Karpas-422 (cell line): ENCODE results near the gene KBTBD8. TPM values are rescaled to one million over a fixed set of nuclear protein-coding genes. Genes with fewer than 3 reads are reported as not detected.

ENCODE experiments used
- DNase-seq: peaks from one replicate; pipeline ENCODE4 v3.0.0-alpha.2; 2015
- H2AFZ ChIP-seq: fragments of 200-600 bp; sonication (generic); 2 replicates; pipeline ENCODE4 v1.6.1; 2014; ENCODE audit warnings: antibody characterized with exemption, low read length, mixed read lengths
- H3K27ac ChIP-seq: fragments of 200-600 bp; sonication (generic); 2 replicates; pipeline ENCODE4 v1.5.1; 2014; ENCODE audit warnings: mild to moderate bottlenecking, low read length, moderate library complexity
- H3K27me3 ChIP-seq: fragments of 200-600 bp; sonication (generic); 2 replicates; pipeline ENCODE4 v1.6.1; 2014; ENCODE audit warnings: low read length, mixed read lengths
- H3K36me3 ChIP-seq: fragments of 200-600 bp; sonication (generic); 2 replicates; pipeline ENCODE4 v1.6.1; 2014; ENCODE audit warnings: low read length, mixed read lengths; ENCODE audit not compliant: insufficient read depth
- H3K4me1 ChIP-seq: fragments of 200-600 bp; sonication (generic); 2 replicates; pipeline ENCODE4 v1.6.1; 2014; ENCODE audit warnings: mild to moderate bottlenecking, low read length, mixed read lengths
- H3K4me2 ChIP-seq: fragments of 200-600 bp; sonication (generic); 2 replicates; pipeline ENCODE4 v1.6.1; 2014; ENCODE audit warnings: low read length, low read depth, mild to moderate bottlenecking; ENCODE audit not compliant: poor library complexity, severe bottlenecking
- H3K4me3 ChIP-seq: fragments of 200-600 bp; sonication (generic); 2 replicates; pipeline ENCODE4 v1.5.1; 2014; ENCODE audit warnings: mild to moderate bottlenecking, antibody characterized with exemption, low read length, mixed read lengths
- H3K79me2 ChIP-seq: fragments of 200-600 bp; sonication (generic); 2 replicates; pipeline ENCODE4 v1.6.1; 2014; ENCODE audit warnings: mild to moderate bottlenecking, low read length, mixed read lengths
- H3K9ac ChIP-seq: fragments of 200-600 bp; sonication (generic); 2 replicates; pipeline ENCODE4 v1.6.0; 2014; ENCODE audit warnings: low read length
- H3K9me2 ChIP-seq: fragments of 200-600 bp; sonication (generic), shearing (Covaris generic); replicated peaks from 2 replicates; pipeline ENCODE4 v1.6.0; 2014; ENCODE audit warnings: mild to moderate bottlenecking, low read length, moderate library complexity; ENCODE audit not compliant: insufficient read depth
- H3K9me3 ChIP-seq: fragments of 300-700, 200-600 bp; sonication (generic); 2 replicates; pipeline ENCODE4 v1.6.1; 2014; ENCODE audit warnings: low read length, mixed read lengths
- H4K20me1 ChIP-seq: fragments of 200-600 bp; sonication (generic); 2 replicates; pipeline ENCODE4 v1.6.1; 2014; ENCODE audit warnings: mild to moderate bottlenecking, antibody characterized with exemption, low read length, low read depth; ENCODE audit not compliant: insufficient read depth
- total RNA-seq: library from RNA; depleted of rRNA; stranded (reverse); fragments of >200 nt; shearing (Covaris generic); gene quantifications from 2 replicates; pipeline ENCODE4 v1.2.3, GENCODE V29; 2014; ENCODE audit warnings: low replicate concordance

Gene KBTBD8
- total RNA-seq, 1 experiment from 2014 or later, result 79.9 TPM

DNA sequence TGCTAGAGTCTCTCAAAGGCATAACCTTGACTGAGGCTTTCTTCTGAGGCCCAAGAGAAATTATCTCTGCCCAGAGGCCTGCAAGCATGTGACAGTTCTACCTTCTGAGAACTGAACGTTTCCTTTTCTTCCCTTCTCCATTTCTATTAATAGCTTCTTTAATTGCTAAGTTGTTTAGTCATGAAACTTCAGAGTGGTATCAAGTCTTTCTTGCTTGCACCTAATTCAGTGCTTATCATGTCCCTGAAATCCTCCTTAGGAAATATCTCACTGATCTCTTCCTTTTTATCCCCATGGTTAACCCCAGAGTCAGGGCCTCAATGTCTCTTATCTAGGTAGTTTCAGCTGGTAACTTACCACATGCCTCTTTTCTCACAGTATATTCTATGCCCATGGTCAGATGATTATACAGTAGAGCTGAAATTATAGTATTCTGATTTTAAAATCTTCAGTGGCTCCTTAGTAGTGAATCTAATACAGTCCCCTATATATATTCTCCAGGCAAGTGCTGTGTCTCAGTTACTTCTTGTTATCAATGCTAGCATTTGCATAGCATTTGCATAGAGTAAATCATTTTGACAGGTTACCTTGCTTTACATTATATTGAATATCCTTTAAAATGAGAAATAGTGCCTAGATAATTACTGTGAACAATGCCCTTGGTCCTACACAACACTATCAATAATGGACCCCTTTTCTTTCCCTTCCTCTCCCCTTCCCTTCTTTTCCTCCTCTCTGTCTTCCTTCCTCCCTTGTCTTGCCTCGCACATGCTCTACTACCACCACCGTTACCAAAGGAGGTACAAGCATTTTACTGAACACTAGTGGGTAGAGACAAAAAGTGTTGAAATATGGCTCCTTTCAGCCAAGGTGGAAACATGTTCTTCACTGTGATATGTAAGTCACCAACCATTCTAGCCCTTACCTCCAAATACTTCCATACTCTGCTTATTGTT, 33.0 kb downstream of the KBTBD8 start:
- no peaks in the 10 kb centered on the region for H4K20me1 ChIP-seq
- H3K9me3 ChIP-seq, result no peaks in the 10 kb centered on the region
- H3K9me2 ChIP-seq, result no peaks in the 10 kb centered on the region
- H3K79me2 ChIP-seq, result no peaks in the 10 kb centered on the region
- H3K4me1 ChIP-seq, result peaks cover 42% of the 10 kb centered on the region
- DNase-seq, result no peak
- no peaks in the 10 kb centered on the region for H3K36me3 ChIP-seq
- H3K27ac ChIP-seq, result no peak overlapping the region
- no peaks in the 10 kb centered on the region for H3K27me3 ChIP-seq
- H3K4me2 ChIP-seq, result peak overlapping the region; percentile 10
- H3K9ac ChIP-seq, result no peak overlapping the region
- no peak overlapping the region for H3K4me3 ChIP-seq
- H2AFZ ChIP-seq, result peak overlapping the region; percentile 15; the same call in 1 of the 2 replicates

DNA sequence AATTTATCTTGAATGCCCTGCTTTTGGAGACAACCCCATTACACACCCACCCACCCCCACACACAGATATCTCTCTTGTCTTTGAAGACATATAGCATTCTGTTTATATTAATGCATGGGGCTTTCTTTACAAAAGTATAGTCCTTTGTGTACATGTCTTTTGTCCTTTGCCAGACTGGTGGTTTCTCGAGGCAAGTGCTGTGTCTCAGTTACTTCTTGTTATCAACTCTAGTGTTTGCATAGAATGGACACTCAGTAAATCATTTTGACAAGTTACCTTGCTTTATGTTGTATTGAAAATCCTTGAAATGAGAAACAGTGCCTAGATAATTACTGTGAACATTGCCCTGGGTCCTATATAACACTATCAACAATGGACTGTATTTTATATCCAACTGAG, 33.9 kb downstream of the KBTBD8 start:
- DNase-seq, result no peak
- no peaks in the 10 kb centered on the region for H3K36me3 ChIP-seq
- H2AFZ ChIP-seq, result no peak overlapping the region
- no peaks in the 10 kb centered on the region for H4K20me1 ChIP-seq
- no peak overlapping the region for H3K27ac ChIP-seq
- no peaks in the 10 kb centered on the region for H3K9me2 ChIP-seq
- H3K27me3 ChIP-seq, result no peaks in the 10 kb centered on the region
- no peak overlapping the region for H3K4me2 ChIP-seq
- no peaks in the 10 kb centered on the region for H3K79me2 ChIP-seq
- no peak overlapping the region for H3K9ac ChIP-seq
- no peaks in the 10 kb centered on the region for H3K9me3 ChIP-seq
- peaks cover 42% of the 10 kb centered on the region for H3K4me1 ChIP-seq
- no peak overlapping the region for H3K4me3 ChIP-seq

DNA sequence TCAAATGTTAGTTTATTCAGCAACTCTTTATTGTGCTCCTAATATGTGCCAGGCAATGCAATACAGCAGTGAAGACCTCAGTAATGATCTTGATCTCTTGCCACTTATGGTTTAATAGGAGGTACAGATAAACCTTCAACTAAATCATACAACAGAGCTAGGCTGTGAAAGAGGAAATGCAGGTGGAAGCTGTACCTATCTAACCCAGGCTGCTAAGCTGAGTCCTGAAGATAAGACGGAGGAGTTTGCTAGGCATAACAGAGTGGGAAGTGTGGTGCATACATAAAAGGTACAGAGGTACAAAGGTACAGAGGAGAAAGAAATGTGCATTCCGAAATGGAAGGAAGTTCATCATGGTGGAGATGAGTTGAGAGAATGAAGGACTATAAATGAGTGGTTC, 35.0 kb downstream of the KBTBD8 start:
- Histone ChIP-seq H3K27me3 (no peaks in the 10 kb centered on the region), H2AFZ (peak overlapping the region; percentile 12; the same call in 1 of the 2 replicates), H3K4me1 (peaks cover 43% of the 10 kb centered on the region), H3K4me2 (no peak overlapping the region), H3K4me3 (no peak overlapping the region), H3K9ac (no peak overlapping the region), H3K79me2 (no peaks in the 10 kb centered on the region), H4K20me1 (no peaks in the 10 kb centered on the region), H3K27ac (no peak overlapping the region), H3K9me3 (no peaks in the 10 kb centered on the region), H3K9me2 (no peaks in the 10 kb centered on the region), H3K36me3 (no peaks in the 10 kb centered on the region)
- DNase-seq, result no peak

DNA sequence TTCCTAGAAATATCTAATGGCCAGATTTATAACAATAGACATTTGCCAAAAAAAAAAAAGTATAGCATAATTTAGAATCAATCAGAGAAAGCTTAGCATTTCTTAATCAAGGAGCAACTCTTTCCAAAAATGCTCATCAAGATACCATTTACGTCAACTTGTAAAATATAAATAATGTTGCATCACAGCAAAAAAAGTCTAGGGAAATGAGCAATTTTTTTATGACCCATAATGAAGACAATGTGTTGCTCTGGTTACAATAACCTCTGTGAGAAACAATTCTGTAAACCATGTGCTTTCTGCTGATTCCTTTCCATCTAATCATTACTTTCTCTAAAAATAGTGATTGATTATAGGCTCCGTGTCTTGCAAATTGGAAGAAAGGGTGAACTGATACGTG, 36.3 kb downstream of the KBTBD8 start:
- no peak overlapping the region for H3K27ac ChIP-seq
- no peaks in the 10 kb centered on the region for H3K9me3 ChIP-seq
- no peak overlapping the region for H2AFZ ChIP-seq
- H3K36me3 ChIP-seq, result no peaks in the 10 kb centered on the region
- H4K20me1 ChIP-seq, result no peaks in the 10 kb centered on the region
- no peak for DNase-seq
- H3K9me2 ChIP-seq, result no peaks in the 10 kb centered on the region
- peaks cover 39% of the 10 kb centered on the region for H3K4me1 ChIP-seq
- no peaks in the 10 kb centered on the region for H3K79me2 ChIP-seq
- no peaks in the 10 kb centered on the region for H3K27me3 ChIP-seq
- no peak overlapping the region for H3K4me2 ChIP-seq
- H3K9ac ChIP-seq, result no peak overlapping the region
- H3K4me3 ChIP-seq, result no peak overlapping the region

DNA sequence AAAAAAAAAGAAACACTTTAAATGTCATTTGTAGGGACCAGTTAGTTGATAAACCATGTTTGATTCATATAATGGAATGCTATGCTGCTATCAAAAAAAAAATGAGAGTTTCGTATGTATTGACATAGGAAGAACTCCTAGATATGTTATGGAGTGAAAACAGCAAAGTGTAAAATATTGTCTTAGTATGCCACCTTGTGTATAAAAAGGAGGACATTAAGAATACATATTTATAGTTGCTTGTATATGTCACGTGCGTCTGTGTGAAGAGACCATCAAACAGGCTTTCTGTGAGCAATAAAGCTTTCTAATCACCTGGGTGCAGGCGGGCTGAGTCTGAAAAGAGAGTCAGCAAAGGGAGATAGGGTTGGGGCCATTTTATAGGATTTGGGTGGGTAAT, 39.5 kb downstream of the KBTBD8 start:
- Histone ChIP-seq H3K4me2 (no peak overlapping the region), H3K4me1 (peaks cover 16% of the 10 kb centered on the region), H3K9ac (no peak overlapping the region), H3K9me3 (no peaks in the 10 kb centered on the region; the same call in 1 of the 2 replicates), H4K20me1 (no peaks in the 10 kb centered on the region), H3K27me3 (no peaks in the 10 kb centered on the region), H3K79me2 (no peaks in the 10 kb centered on the region), H2AFZ (peak overlapping the region; percentile 61; the same call in 1 of the 2 replicates), H3K27ac (no peak overlapping the region), H3K4me3 (no peak overlapping the region), H3K36me3 (no peaks in the 10 kb centered on the region), H3K9me2 (no peaks in the 10 kb centered on the region)
- DNase-seq, result peak; percentile 63

DNA sequence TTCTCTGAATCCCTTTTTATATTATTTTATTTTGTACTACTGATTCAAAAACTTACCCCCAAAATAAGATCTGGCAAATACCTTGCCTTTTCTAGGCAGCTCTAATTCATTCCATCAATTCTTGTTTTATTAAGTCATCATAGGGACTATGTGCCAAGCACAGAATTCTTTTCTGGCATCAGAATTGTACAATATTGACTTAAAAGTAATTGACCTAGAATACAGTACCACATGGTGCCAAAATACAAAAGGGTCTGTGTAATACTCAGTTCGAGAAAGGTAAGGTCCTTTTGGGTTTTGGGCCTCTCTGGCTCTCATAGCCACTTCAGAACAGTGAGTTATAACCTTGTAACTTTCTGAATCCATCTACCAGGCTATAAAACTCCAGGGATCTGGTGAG, 46.2 kb downstream of the KBTBD8 start:
- Histone ChIP-seq H3K36me3 (no peaks in the 10 kb centered on the region), H3K27me3 (no peaks in the 10 kb centered on the region), H2AFZ (peak overlapping the region; percentile 27; the same call in 1 of the 2 replicates), H3K79me2 (no peaks in the 10 kb centered on the region), H3K4me2 (peak overlapping the region; percentile 91), H3K9me2 (no peaks in the 10 kb centered on the region), H3K27ac (peak overlapping the region; percentile 100), H3K4me3 (no peak overlapping the region), H4K20me1 (no peaks in the 10 kb centered on the region), H3K9me3 (no peaks in the 10 kb centered on the region; the same call in 1 of the 2 replicates), H3K4me1 (peaks cover 52% of the 10 kb centered on the region), H3K9ac (peak overlapping the region; percentile 60)
- DNase-seq, result no peak

DNA sequence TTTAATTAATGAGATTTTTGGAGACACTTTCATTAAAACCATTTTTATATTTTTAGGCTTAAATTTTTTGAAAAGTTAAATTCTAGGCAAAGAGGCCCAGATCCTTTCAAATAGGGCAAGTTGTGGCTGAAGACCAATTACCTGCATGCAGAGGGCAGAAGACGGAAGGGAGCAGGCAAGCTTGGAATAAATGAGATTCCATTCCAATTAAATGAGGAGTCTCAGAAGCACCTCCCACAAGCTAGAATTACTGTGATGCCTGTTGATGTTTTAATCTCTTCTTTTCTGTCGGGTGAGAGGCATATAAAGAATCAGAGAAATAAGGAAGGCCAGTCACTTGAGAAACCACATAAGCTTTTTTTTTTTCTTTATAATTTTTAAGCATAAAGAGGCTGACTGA, 46.8 kb downstream of the KBTBD8 start:
- H4K20me1 ChIP-seq, result no peaks in the 10 kb centered on the region

DNA sequence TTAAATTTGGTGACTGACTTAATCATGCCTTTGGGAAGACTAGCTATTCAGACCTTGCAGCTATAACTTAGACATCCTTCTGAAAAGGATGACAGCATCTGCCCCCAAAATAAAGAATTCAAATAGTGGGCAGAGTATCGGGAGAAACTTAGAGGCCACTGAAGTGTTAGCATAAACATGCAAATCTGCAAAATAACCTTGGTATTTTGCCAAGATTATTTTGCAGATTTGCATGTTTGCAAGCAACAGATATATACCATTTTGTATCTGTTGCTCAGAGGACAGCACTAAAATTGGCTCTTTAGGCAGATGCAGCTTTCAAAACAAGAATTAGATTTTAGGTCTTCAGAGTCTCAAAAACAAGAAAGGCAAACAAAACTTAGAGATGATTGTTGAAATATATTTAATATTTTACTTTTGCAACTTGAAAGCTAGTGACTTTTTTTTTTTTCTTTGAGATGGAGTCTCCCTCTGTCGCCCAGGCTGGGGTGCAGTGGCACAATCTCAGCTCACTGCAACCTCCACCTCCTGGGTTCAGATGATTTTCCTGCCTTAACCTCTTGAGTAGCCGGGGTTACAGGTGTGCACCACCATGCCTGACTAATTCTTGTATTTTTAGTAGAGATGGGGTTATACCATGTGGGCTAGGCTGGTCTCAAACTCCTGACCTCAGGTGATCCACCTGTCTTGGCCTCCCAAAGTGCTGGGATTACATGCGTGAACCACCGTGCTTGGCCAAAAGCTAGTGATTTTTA, 47.8 kb downstream of the KBTBD8 start:
- DNase-seq, result peak; percentile 85
- H3K79me2 ChIP-seq, result no peaks in the 10 kb centered on the region
- peak overlapping the region; percentile 91 for H3K4me2 ChIP-seq
- H3K27ac ChIP-seq, result peak overlapping the region; percentile 100
- peak overlapping the region; percentile 56 for H3K4me3 ChIP-seq
- no peaks in the 10 kb centered on the region for H3K9me2 ChIP-seq
- peaks cover 4% of the 10 kb centered on the region; the same call in 1 of the 2 replicates for H3K9me3 ChIP-seq
- peaks cover 61% of the 10 kb centered on the region for H3K4me1 ChIP-seq
- H3K27me3 ChIP-seq, result no peaks in the 10 kb centered on the region
- H3K9ac ChIP-seq, result peak overlapping the region; percentile 73
- no peak overlapping the region for H2AFZ ChIP-seq
- no peaks in the 10 kb centered on the region for H4K20me1 ChIP-seq
- no peaks in the 10 kb centered on the region for H3K36me3 ChIP-seq

More for the DNA sequence above, 46.8 kb downstream of the KBTBD8 start:
- DNase-seq, result no peak
- peak overlapping the region; percentile 91 for H3K4me2 ChIP-seq
- no peaks in the 10 kb centered on the region for H3K79me2 ChIP-seq
- peak overlapping the region; percentile 27 for H2AFZ ChIP-seq
- no peaks in the 10 kb centered on the region for H3K36me3 ChIP-seq
- no peaks in the 10 kb centered on the region for H3K27me3 ChIP-seq
- no peaks in the 10 kb centered on the region; the same call in 1 of the 2 replicates for H3K9me3 ChIP-seq
- H3K9me2 ChIP-seq, result no peaks in the 10 kb centered on the region
- H3K9ac ChIP-seq, result peak overlapping the region; percentile 60
- peak overlapping the region; percentile 30 for H3K4me3 ChIP-seq
- peak overlapping the region; percentile 100 for H3K27ac ChIP-seq
- H3K4me1 ChIP-seq, result peaks cover 58% of the 10 kb centered on the region
